Measurements from ENCODE around the gene ARL8B. TPM values are rescaled to one million over a fixed set of nuclear protein-coding genes. Genes with fewer than 3 reads are reported as not detected.

ARL8B gene
- total RNA-seq, 3 donors from 2014 or later (not counting 1 experiment from before 2014, with no cell fraction given), result 43.3 to 52.7 (median 48.9) TPM

GRCh38 chr3:5096336-5097008 is 25.6 kb upstream of the ARL8B start:
- no peaks in the 10 kb centered on the region for H3K36me3 Mint-ChIP-seq
- peaks cover 3% of the 10 kb centered on the region for H3K4me1 ChIP-seq (ENCODE audit: control insufficient read depth, insufficient read depth, low read length)
- no peak overlapping the region for H3K4me3 ChIP-seq (ENCODE audit: low read length)
- H3K27me3 ChIP-seq (ENCODE audit: control insufficient read depth, insufficient read depth, low read length), result peaks cover 3% of the 10 kb centered on the region
- H3K27ac Mint-ChIP-seq, result no peak overlapping the region
- H3K4me3 Mint-ChIP-seq, result no peak overlapping the region
- no peaks in the 10 kb centered on the region for H3K9me3 Mint-ChIP-seq
- no peak for DNase-seq
- no peaks in the 10 kb centered on the region for H3K36me3 ChIP-seq (ENCODE audit: control insufficient read depth, insufficient read depth, low read length)
- WGBS (ENCODE audit: insufficient coverage), result 92% methylated on average over 6 of the region's 11 CpGs
- no peak overlapping the region for H3K27ac ChIP-seq (ENCODE audit: low read length)
- no peaks in the 10 kb centered on the region for H3K9me3 ChIP-seq (ENCODE audit: control insufficient read depth, insufficient read depth, low read length)
- intact Hi-C loops (cut with micrococcal nuclease), result no loop called here
- TF ChIP-seq CTCF (IDR thresholded peaks at IDR 0.05), result no peak
- peaks cover 14 to 20% of the 10 kb centered on the region in 2 donors for H3K27me3 Mint-ChIP-seq (ENCODE audit: low read depth in 2 of 2)
- ATAC-seq, result no peak
- no peaks in the 10 kb centered on the region for H3K4me1 Mint-ChIP-seq

- no peaks in the 10 kb centered on the region for H3K36me3 Mint-ChIP-seq
- TF ChIP-seq CTCF (IDR thresholded peaks at IDR 0.05), result no peak
- Histone ChIP-seq H3K27me3 (ENCODE audit: control insufficient read depth, insufficient read depth, low read length) (peaks cover 3% of the 10 kb centered on the region), H3K36me3 (ENCODE audit: control insufficient read depth, insufficient read depth, low read length) (no peaks in the 10 kb centered on the region), H3K4me1 (ENCODE audit: control insufficient read depth, insufficient read depth, low read length) (peaks cover 3% of the 10 kb centered on the region), H3K9me3 (ENCODE audit: control insufficient read depth, insufficient read depth, low read length) (no peaks in the 10 kb centered on the region), H3K4me3 (ENCODE audit: low read length) (no peak overlapping the region), H3K27ac (ENCODE audit: low read length) (no peak overlapping the region)
- WGBS (ENCODE audit: insufficient coverage), result 91% methylated on average over 4 of the region's 4 CpGs
- no peaks in the 10 kb centered on the region for H3K9me3 Mint-ChIP-seq
- peaks cover 14 to 20% of the 10 kb centered on the region in 2 donors for H3K27me3 Mint-ChIP-seq (ENCODE audit: low read depth in 2 of 2)
- intact Hi-C loops (cut with micrococcal nuclease), result no loop called here
- H3K4me1 Mint-ChIP-seq, result no peaks in the 10 kb centered on the region
- H3K4me3 Mint-ChIP-seq, result no peak overlapping the region
- DNase-seq (no peak), ATAC-seq (no peak)
- no peak overlapping the region for H3K27ac Mint-ChIP-seq
Observed at GRCh38 chr3:5098346-5098745, 23.7 kb upstream of the ARL8B start.

- Histone ChIP-seq H3K36me3 (ENCODE audit: control insufficient read depth, insufficient read depth, low read length) (no peaks in the 10 kb centered on the region), H3K4me1 (ENCODE audit: control insufficient read depth, insufficient read depth, low read length) (no peaks in the 10 kb centered on the region), H3K4me3 (ENCODE audit: low read length) (no peak overlapping the region), H3K9me3 (ENCODE audit: control insufficient read depth, insufficient read depth, low read length) (no peaks in the 10 kb centered on the region), H3K27ac (ENCODE audit: low read length) (no peak overlapping the region), H3K27me3 (ENCODE audit: control insufficient read depth, insufficient read depth, low read length) (no peaks in the 10 kb centered on the region)
- H3K4me1 Mint-ChIP-seq, result no peaks in the 10 kb centered on the region
- no peaks in the 10 kb centered on the region for H3K36me3 Mint-ChIP-seq
- H3K9me3 Mint-ChIP-seq, result no peaks in the 10 kb centered on the region
- H3K27ac Mint-ChIP-seq, result no peak overlapping the region
- TF ChIP-seq CTCF (IDR thresholded peaks at IDR 0.05), result no peak
- no peak overlapping the region for H3K4me3 Mint-ChIP-seq
- 85% methylated on average over 2 of the region's 3 CpGs for WGBS (ENCODE audit: insufficient coverage)
- no peak for ATAC-seq
- DNase-seq, result no peak
- intact Hi-C loops (cut with micrococcal nuclease), result no loop called here
- H3K27me3 Mint-ChIP-seq (ENCODE audit: low read depth in 2 of 2), result peaks cover 7 to 10% of the 10 kb centered on the region in 2 donors
Observed at GRCh38 chr3:5102532-5102931, 19.6 kb upstream of the ARL8B start.

- Mint-ChIP-seq H3K36me3 (no peaks in the 10 kb centered on the region), H3K9me3 (no peaks in the 10 kb centered on the region), H3K27me3 (ENCODE audit: low read depth in 2 of 2) (peaks cover 6 to 7% of the 10 kb centered on the region in 2 donors), H3K4me1 (no peaks in the 10 kb centered on the region), H3K4me3 (no peak overlapping the region), H3K27ac (no peak overlapping the region)
- Histone ChIP-seq H3K4me3 (ENCODE audit: low read length) (no peak overlapping the region), H3K27ac (ENCODE audit: low read length) (no peak overlapping the region), H3K36me3 (ENCODE audit: control insufficient read depth, insufficient read depth, low read length) (no peaks in the 10 kb centered on the region), H3K9me3 (ENCODE audit: control insufficient read depth, insufficient read depth, low read length) (no peaks in the 10 kb centered on the region), H3K27me3 (ENCODE audit: control insufficient read depth, insufficient read depth, low read length) (no peaks in the 10 kb centered on the region), H3K4me1 (ENCODE audit: control insufficient read depth, insufficient read depth, low read length) (no peaks in the 10 kb centered on the region)
- intact Hi-C loops (cut with micrococcal nuclease), result no loop called here
- no peak for DNase-seq
- no peak for ATAC-seq
- TF ChIP-seq CTCF (IDR thresholded peaks at IDR 0.05), result no peak
- 90% methylated on average over 2 of the region's 3 CpGs for WGBS (ENCODE audit: insufficient coverage)
Observed at GRCh38 chr3:5103743-5104142, 18.3 kb upstream of the ARL8B start.

All from natural killer cell (primary cell).